Neural cell (in vitro differentiated cells): Measurements from ENCODE around the gene IDUA. TPM values are rescaled to one million over a fixed set of nuclear protein-coding genes. Genes with fewer than 3 reads are reported as not detected.

Experiments used
- H2AFZ ChIP-seq: fragments of 200-600, 300-800 bp; sonication (generic), shearing (Covaris generic); 2 replicates; pipeline ENCODE4 v1.6.0; 2014; ENCODE audit warnings: low read depth, mild to moderate bottlenecking, antibody characterized with exemption, low read length, moderate library complexity
- H3F3A ChIP-seq: fragments of 200-600 bp; shearing (Covaris generic); 2 replicates; pipeline ENCODE4 v1.6.1; 2016; ENCODE audit warnings: mild to moderate bottlenecking, moderate library complexity, mixed read lengths, antibody characterized with exemption, low read length; ENCODE audit not compliant: insufficient read depth, poor library complexity, severe bottlenecking
- H3K27ac ChIP-seq: fragments of 200-600, 300-800 bp; sonication (generic), shearing (Covaris generic); 2 replicates; pipeline ENCODE4 v1.5.1; 2014; ENCODE audit warnings: mild to moderate bottlenecking, low read length, moderate library complexity
- H3K27me3 ChIP-seq: fragments of 300-800, 200-600 bp; sonication (generic), shearing (Covaris generic); 2 replicates; pipeline ENCODE4 v1.6.0; 2014; ENCODE audit warnings: mild to moderate bottlenecking, low read depth, low read length, moderate library complexity; ENCODE audit not compliant: insufficient read depth
- H3K36me3 ChIP-seq: fragments of 300-800, 200-600 bp; sonication (generic), shearing (Covaris generic); 2 replicates; pipeline ENCODE4 v1.5.1; 2014; ENCODE audit warnings: mild to moderate bottlenecking, antibody characterized with exemption, low read length, moderate library complexity; ENCODE audit not compliant: insufficient read depth
- H3K4me2 ChIP-seq: fragments of 300-800, 200-600 bp; sonication (generic), shearing (Covaris generic); 2 replicates; pipeline ENCODE4 v1.6.0; 2014; ENCODE audit warnings: mild to moderate bottlenecking, low read length
- H3K4me3 ChIP-seq: fragments of 300-800, 200-600 bp; sonication (generic), shearing (Covaris generic); 2 replicates; pipeline ENCODE4 v1.5.1; 2014; ENCODE audit warnings: mild to moderate bottlenecking, low read length, moderate library complexity
- H3K79me2 ChIP-seq: fragments of 200-600 bp; shearing (Covaris generic); replicated peaks from 2 replicates; pipeline ENCODE4 v1.6.0; 2014; ENCODE audit warnings: mild to moderate bottlenecking, low read length, moderate library complexity; ENCODE audit not compliant: insufficient read depth
- H3K9ac ChIP-seq: fragments of 300-800, 200-600 bp; sonication (generic), shearing (Covaris generic); 2 replicates; pipeline ENCODE4 v1.6.1; 2016; ENCODE audit warnings: mild to moderate bottlenecking, low read length, mixed read lengths
- H3K9me2 ChIP-seq: fragments of 200-600 bp; shearing (Covaris generic); 2 replicates; pipeline ENCODE4 v1.6.1; 2016; ENCODE audit warnings: mild to moderate bottlenecking, low read length, mixed read lengths; ENCODE audit not compliant: insufficient read depth
- H3K9me3 ChIP-seq: fragments of 200-600, 300-800 bp; sonication (generic), shearing (Covaris generic); 2 replicates; pipeline ENCODE4 v1.6.1; 2016; ENCODE audit warnings: mild to moderate bottlenecking, mixed run types, low read length, moderate library complexity, mixed read lengths
- H4K20me1 ChIP-seq: fragments of 200-600 bp; shearing (Covaris generic); 2 replicates; pipeline ENCODE4 v1.6.1; 2016; ENCODE audit warnings: mild to moderate bottlenecking, mixed run types; ENCODE audit not compliant: insufficient read depth
- CTCF ChIP-seq: fragments of 450-650 bp; IDR thresholded peaks from 2 replicates; pipeline ENCODE4 v1.5.1; 2014; ENCODE audit warnings: antibody characterized with exemption, mild to moderate bottlenecking, moderate library complexity; ENCODE audit not compliant: poor library complexity, severe bottlenecking
- EP300 ChIP-seq: fragments of 450-650 bp; conservative IDR thresholded peaks from 2 replicates; pipeline ENCODE4 v1.6.1; 2014; ENCODE audit warnings: antibody characterized with exemption, mild to moderate bottlenecking, moderate library complexity; ENCODE audit not compliant: poor library complexity, severe bottlenecking
- EZH2 ChIP-seq: fragments of 200-600, 300-800 bp; shearing (Covaris generic), sonication (generic); IDR thresholded peaks from 2 replicates; pipeline ENCODE4 v1.6.1; 2014; ENCODE audit warnings: antibody characterized with exemption, low read length, borderline replicate concordance, mild to moderate bottlenecking; ENCODE audit not compliant: insufficient read depth, poor library complexity, severe bottlenecking
- MXI1 ChIP-seq: fragments of 450-650 bp; conservative IDR thresholded peaks from 2 replicates; pipeline ENCODE4 v1.6.1; 2014; ENCODE audit warnings: antibody characterized with exemption, mild to moderate bottlenecking; ENCODE audit not compliant: poor library complexity, severe bottlenecking
- POLR2AphosphoS5 ChIP-seq: IDR thresholded peaks from 2 replicates; pipeline ENCODE4 v1.6.1; 2012
- RAD21 ChIP-seq: fragments of 450-650 bp; conservative IDR thresholded peaks from 2 replicates; pipeline ENCODE4 v1.6.1; 2014; ENCODE audit warnings: antibody characterized with exemption, mild to moderate bottlenecking, moderate library complexity
- REST ChIP-seq: IDR thresholded peaks from 2 replicates; pipeline ENCODE4 v1.6.1; 2012; ENCODE audit warnings: borderline replicate concordance
- SMC3 ChIP-seq: fragments of 450-650 bp; conservative IDR thresholded peaks from 2 replicates; pipeline ENCODE4 v1.6.1; 2014; ENCODE audit warnings: antibody characterized with exemption, mild to moderate bottlenecking, moderate library complexity; ENCODE audit not compliant: poor library complexity
- TAF1 ChIP-seq: IDR thresholded peaks from 2 replicates; pipeline ENCODE4 v1.6.1; 2012; ENCODE audit warnings: low read depth
- polyA plus RNA-seq: library from polyadenylated mRNA; depleted of rRNA; stranded (reverse); fragments of >200 nt; gene quantifications from 2 replicates; pipeline ENCODE4 v1.2.3, GENCODE V29; 2014

The IDUA gene
- polyA plus RNA-seq, 1 donor from 2014 or later: 12.7 TPM

- Histone ChIP-seq H3K9me2 (no peaks in the 10 kb centered on the region), H3K4me3 (no peak overlapping the region), H3K36me3 (no peaks in the 10 kb centered on the region), H3K9me3 (no peaks in the 10 kb centered on the region), H4K20me1 (no peaks in the 10 kb centered on the region), H3F3A (no peaks in the 10 kb centered on the region), H3K27ac (no peak overlapping the region), H3K79me2 (no peaks in the 10 kb centered on the region), H3K9ac (no peak overlapping the region), H3K4me2 (no peak overlapping the region), H2AFZ (no peak overlapping the region), H3K27me3 (peaks cover 9% of the 10 kb centered on the region)
- TF ChIP-seq MXI1 (no peak), CTCF (no peak), EZH2 (no peak), REST (no peak), TAF1 (no peak), POLR2AphosphoS5 (no peak), SMC3 (no peak), EP300 (no peak), RAD21 (no peak)
Observed at GRCh38 chr4:992297-993110, 5.7 kb downstream of the IDUA start.

- no peak for TF ChIP-seq POLR2AphosphoS5
- TF ChIP-seq EZH2: no peak
- TF ChIP-seq SMC3: no peak
- TF ChIP-seq TAF1: no peak
- no peak for TF ChIP-seq RAD21
- TF ChIP-seq REST: no peak
- TF ChIP-seq EP300: no peak
- Histone ChIP-seq H3K27me3 (peaks cover 18% of the 10 kb centered on the region), H4K20me1 (no peaks in the 10 kb centered on the region), H2AFZ (no peak within 1 kb of the TSS), H3K27ac (no peak within 1 kb of the TSS), H3K36me3 (no peaks in the 10 kb centered on the region), H3K9ac (no peak within 1 kb of the TSS), H3K9me3 (no peaks in the 10 kb centered on the region), H3K4me2 (no peak within 1 kb of the TSS), H3F3A (no peaks in the 10 kb centered on the region), H3K4me3 (no peak within 1 kb of the TSS), H3K79me2 (no peaks in the 10 kb centered on the region), H3K9me2 (no peaks in the 10 kb centered on the region)
Observed at GRCh38 chr4:993111-994029, 6.5 kb downstream of the IDUA start, which contains the start of gene SLC26A1. Gene SLC26A1 (minus strand): TSS chr4:993404. CDS start chr4:991703, 1,701 bp downstream.
